ENCODE data around the gene PAK1.

PAK1 gene

DNA sequence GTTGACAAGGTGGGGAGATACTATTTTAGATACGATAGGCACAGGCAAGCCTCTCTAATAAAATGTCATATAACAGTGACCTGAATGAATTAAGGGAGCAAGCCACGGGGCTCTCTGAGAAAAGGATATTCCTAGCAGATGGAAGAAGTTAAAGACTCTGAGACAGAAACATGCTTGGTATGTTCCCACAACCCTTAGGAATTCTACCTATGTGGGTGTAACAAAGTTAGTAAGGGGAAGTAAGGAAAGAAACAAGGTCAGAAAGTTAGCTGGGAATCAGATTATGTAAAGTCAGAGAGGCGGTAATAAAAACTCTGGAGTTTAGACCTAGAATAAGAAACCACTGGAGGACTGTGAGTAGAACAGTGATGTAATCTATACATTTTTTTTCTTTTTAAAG lies 112.7 kb downstream of the PAK1 start:
- DNase-seq = no peak

DNA sequence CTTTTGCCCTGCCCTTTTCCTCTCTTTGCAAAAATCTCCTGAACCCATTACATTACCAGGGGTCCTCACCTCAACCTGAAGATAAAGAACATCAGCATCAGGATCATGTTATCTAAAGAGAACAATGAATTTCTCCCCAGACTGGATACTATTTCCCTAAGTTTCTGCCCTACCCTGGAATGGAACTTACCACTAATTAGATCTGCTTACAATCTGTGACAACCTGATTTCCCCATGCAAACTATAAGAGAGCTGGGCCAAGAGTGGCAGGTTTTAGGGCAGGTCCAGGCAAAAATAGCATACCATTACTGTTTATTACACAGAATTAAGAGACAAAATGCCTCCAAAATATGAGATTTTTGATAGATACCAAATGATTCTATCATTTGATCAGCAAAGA lies 114.4 kb downstream of the PAK1 start:
- no peak for DNase-seq

DNA sequence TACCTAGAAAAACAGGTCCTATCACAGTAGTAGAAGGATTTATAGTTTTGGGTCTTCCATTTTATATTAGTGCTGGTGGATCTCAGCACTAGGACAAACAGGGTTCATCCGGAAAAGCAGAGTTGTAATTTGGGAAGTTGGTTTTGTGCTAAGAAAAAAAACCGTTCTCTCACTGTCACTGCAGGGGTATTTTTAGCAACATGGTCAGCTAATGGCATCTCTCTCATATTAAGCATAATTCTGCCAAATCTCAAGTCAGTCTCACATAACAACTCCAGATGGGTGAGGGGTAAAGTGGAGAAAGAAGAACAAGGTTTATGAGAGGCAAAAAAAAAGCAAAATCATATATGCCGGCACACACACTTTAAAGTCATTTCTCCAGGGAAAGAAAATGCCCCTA lies 120.8 kb downstream of the PAK1 start:
- DNase-seq = no peak

DNA sequence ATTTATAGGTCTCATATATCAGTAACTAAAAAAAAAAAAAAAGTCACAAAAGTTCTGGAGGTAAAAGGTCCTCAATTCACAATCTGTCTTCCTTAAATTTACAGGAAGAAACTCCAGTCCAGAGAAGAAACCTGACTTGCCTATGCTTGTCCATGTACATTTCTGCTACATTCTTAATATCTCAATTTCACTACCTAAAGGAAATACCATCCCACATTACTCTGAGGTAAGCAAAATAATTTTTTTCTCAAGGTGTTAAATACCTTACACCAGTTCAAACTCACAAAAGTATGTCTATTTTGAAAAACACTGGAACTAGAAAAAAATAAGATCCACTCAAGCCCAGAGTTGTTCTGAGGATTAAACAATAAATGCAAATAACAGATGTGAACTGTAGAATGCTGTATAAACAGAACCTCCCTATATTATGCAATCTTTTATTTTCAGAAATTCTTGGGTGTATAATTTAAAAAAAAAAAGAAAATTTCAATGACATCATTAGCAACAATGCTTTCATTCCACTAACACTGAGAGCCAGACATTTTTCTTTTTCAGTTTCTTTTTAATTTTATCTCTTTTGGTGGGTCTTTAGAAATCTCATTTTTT lies 122.5 kb downstream of the PAK1 start:
- DNase-seq = no peak

DNA sequence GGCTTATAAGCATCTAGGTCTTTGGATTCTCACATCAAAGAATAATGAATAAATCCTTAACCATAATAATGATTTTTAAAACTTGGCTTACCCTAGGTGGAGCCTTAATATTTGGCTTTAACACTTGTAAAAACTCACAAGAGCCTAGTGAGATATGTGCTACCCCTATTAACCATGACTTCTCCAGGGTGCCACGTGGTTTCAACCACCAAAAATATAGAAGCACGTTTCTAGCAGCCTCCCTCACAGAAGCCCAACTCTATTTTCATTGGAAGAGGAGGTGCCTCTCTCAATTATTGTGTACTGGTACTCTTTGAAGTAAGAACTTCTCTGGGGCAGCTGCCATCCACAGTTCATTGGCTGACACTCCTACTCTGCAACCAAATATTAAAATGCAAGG lies 125.9 kb downstream of the PAK1 start:
- DNase-seq = no peak

DNA sequence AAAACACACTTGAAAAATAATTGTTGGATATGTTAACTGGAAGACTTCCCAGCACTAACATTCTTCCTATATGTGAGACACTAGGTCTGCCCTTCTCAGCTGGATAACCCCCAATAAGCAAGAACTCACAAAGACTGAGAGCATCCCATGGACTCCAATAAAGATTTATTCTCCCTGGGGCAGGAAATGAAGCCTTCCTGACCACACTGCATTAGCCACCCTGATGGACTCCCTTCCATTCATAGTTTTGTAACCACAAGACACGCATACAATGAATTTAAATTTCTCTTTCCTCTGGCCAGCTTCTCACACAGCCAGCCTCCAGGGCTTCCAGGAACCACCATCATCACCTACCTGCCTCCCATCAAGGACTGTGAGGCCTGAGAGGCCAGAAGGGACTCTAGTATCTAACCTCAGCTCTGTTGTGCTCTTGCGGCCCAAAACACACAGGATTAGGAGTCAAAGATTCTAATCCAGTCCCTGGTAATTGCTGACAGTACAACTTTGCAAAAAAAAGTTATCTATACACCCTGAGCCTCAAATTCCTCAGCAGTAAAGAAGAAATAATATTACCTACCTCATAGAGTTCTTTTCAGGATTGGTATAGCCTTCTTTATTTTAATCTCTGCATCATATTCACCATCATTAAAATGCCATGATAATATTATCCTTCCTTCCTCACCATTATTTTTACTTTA lies 126.8 kb downstream of the PAK1 start:
- DNase-seq = no peak

DNA sequence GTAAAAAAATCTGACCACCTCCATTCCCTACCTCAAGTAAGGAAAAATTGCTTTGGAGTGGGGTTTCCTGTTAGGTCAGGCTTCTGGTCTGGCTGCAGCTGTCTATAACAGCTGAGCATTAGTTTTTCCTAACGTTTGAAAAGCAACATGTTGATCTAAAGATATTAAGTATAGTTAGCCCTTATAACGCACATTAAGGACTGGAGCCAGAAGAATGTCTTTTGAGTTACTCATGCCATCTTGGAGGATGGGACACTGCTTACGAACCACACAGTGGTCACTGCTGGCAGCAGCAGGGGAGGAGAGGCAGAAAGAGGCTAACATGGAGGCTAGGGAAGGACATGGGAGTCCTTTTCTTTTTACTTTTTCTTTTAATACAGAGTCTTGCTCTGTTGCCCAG lies 128.3 kb downstream of the PAK1 start:
- DNase-seq = no peak

DNA sequence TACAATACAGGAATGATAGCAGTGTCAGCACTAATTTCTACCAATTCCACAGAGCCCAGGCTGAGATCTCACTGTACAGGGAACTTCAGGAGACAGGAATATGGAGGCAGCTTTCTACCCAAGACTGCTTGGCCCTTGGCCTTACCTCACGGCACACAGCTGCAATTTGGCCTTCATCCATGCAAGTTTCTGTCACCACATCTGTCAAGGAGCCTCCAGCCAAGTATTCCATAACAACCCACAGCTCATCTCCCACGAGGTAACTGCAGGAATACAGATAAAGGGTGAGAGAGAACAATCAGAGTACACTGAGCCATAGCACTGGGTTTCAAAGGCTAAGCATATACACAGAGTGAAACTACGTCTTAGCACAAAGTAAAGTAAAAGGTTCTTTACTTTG lies 133.4 kb downstream of the PAK1 start:
- no peak for DNase-seq

DNA sequence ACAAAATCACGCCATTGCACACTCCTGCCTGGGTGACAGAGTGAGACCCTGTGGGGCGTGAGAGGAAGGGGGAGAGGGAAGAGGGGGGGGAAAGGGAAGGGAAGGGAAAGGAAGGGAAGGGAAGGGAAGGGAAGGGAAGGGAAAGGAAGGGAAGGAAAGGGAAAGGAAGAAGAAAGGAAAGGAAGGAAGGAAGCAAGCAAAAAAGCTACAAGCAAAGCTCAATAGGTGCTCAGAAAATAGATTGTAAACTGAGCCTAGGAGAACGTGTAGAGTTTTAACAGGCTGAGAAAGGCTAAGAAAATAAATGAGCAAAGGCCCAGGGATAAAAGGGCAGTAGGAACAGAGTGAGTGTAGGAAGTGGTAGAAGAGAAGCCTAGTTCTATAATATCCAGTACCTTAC lies 141.6 kb downstream of the PAK1 start:
- no peak for DNase-seq

DNA sequence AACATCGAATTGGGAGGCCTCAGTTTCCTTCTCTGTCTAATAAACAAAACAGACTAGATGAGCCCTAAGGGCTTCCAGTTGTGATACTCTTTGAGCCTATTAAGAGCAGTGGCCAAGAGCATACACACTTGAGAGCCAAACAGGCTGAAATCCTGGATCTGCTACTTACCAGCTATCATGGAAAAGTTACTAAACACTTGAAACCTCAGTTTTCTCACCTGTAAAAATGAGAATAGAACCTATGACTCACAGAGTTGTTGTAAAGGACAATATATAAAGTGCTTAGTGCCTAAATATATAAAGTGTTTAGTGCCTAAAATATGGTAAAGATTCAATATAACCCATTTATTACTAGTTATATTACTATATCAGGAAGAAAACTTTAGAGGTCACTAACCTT lies 148.7 kb downstream of the PAK1 start:
- DNase-seq = no peak

DNA sequence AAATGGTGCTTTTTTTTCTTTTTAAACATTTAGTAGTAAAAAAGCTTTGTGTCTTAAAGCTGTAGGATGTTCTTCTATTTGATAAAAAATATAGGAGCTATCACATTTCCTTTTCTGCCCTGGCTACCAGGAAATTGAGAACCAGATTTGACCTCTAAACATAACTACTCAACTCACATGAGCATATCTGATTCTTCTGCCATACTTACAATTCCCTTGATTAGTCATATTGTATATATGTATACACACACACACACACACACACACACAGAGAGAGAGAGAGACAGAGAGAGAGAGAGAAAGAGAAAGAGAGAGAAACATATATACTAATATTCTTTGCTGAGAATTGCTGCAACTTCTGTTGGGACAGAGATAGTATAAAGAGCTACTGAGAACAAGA lies 149.4 kb downstream of the PAK1 start:
- no peak for DNase-seq

DNA sequence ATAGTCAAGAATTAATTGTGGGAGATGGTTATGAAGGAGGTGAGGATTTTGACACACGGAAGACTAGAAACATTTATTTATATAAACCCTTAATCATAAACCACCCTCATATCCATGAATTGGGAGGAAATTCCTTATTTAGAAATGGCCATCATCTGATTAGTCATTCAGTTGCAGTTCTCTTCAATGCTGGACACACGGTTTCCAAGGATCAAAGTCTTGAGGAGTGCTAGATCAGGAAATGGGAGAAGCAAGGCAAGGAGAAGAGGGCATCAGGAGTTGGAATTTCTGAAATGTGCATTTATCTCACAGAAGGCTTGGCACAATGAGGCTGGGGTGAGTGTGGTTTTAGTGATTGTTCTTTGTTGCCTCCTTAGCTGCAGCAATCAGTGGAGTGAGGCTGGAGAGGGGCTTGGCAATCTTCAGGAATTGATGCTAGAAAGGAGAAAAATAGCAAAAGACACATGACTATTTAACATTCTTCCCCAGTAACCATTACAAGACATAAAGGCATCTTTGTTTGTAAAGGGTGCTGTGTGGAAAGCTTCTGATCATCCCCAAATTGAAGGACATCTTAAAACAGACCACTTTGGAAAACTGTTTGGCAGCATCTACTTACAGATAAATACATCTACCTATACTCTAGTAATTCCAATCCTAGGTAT lies 150.8 kb downstream of the PAK1 start:
- DNase-seq = no peak

DNA sequence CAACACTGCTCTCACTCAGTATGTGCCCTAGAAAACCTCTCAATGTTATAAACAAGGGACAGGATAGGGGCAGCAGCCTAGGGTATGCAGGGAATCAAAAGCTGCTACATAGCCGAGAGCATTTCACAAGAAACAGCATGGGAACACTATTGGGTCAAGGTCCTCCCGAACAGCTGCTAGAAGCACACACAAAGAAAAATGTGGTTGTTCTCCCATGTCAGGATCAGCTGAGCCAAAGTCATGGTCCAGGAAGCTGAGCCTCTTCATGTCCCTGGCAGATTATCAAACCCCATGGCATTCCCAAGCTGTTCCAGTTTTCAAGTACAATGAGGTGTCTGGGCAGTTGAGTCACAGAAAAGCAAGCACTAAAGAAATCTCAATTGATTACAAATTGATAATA lies 151.4 kb downstream of the PAK1 start:
- no peak for DNase-seq

DNA sequence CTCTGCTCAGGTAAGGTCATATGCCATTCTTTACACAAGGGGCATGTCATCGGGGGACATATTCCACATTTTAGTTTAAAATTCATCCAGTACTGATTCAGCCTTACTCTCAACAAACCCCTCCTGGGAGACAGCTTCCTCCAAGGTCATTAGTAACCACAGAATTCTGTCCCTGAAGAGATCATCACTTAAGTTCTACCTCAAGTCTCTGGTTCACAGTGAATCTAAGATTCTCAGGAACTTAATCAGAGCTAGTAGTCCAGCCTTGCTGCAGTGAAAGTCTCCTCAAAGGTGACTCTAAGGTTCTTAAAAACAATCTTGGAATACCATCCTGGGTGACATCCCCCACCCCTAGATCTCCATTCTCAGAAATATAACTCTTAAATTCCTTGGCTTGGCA lies 153.5 kb downstream of the PAK1 start:
- no peak for DNase-seq

DNA sequence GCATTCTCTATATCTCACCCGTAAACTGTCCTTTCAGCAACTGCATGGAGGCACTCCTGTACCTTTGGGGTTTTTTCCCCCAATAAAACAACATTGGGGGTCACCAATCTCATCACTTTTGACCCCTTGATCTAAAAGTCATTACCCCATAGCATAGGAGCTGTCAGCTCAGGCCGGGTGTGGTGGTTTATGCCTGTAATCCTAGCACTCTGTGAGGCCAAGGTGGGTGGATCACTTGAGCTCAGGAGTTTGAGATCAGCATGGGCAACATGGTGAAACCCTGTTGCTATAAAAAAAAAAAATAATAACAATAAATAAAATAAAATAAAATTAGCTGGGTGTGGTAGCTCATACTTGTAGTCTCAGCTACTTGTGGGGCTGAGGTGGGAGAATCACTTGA lies 155.3 kb downstream of the PAK1 start:
- no peak for DNase-seq

DNA sequence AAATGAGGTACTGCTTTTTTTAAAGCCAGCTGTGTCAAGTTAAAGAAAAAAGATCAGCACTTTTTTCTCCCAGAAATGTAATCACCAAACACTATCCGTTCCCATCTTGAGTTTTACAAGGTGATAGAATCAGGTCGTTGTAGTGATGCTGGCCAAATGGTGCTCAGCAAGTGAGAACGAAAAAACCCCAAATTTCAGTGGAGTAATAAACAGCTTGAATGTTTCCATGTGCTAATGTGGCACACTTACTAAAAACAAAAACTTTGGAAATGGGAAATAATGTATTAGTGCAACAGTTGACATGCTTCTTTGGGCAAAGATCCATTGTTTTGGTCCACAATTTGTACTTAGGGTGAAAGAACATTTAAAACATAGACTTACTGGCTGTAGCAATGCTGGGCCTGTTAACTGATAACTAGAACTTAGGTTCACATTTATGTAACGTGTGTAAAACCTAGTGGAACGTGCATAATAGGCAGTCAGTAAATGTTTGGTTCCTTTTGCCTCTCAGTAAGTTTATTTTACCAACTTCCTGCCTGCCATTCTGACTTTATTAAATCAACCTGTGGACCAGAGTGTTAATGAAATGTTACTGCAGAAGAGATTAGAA lies 157.1 kb downstream of the PAK1 start:
- DNase-seq = no peak

DNA sequence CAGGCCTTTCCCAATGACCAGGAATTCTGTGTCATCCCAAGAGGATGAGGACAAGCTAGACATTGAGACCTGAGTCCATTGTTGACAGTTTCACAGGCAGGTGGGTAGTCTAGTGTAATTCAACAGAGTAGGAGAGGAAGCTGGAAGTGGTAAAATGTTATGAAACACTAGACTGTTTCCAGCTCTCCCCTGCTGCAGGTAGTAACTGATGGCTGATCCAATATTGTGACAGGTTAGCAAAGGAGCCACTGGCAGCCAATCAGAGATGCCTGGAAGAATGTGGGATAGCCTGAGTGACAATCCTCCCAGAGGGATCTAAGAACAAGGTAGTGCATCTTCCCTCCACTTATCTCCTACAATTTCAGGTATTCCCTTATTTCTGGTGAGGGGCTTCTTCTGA lies 161.8 kb downstream of the PAK1 start:
- DNase-seq = no peak

DNA sequence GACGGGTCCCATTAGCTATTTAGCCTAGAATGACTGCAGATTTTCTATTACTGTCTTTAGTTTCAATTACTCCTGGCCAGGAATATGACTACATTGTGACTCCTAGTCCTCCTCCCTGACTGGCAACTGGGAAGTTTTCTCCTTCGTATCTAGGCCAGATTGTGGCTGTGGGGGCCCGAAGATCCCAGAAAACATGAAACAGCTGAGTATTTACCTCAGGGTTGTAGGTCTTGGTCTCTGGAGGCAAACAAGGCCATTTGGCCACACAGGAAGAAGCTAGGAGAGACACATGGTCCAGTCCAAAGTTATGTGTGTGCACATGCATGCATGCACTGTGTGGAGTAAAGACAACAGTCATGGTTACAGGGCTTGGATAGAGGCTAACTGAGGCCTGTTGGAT lies 162.2 kb downstream of the PAK1 start:
- no peak for DNase-seq

DNA sequence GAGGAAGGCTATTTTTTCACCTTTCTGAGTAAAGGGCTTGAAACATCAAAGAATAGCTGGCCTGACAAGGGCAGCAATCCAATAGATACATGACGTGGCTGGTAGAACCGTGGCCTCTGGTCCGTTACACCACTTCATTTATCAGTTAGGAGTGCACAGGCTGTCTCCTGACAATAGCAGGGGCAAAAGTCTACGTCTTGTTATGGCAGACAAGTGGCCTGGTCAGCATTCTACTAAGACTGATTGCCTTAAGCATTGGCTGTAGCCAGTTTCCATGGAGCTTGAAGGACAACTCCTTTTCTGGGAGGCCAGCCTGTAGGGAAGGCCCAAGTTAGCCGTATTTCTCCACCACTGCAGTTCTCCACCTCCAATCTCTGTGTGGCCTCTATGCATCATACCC lies 163.2 kb downstream of the PAK1 start:
- no peak for DNase-seq

DNA sequence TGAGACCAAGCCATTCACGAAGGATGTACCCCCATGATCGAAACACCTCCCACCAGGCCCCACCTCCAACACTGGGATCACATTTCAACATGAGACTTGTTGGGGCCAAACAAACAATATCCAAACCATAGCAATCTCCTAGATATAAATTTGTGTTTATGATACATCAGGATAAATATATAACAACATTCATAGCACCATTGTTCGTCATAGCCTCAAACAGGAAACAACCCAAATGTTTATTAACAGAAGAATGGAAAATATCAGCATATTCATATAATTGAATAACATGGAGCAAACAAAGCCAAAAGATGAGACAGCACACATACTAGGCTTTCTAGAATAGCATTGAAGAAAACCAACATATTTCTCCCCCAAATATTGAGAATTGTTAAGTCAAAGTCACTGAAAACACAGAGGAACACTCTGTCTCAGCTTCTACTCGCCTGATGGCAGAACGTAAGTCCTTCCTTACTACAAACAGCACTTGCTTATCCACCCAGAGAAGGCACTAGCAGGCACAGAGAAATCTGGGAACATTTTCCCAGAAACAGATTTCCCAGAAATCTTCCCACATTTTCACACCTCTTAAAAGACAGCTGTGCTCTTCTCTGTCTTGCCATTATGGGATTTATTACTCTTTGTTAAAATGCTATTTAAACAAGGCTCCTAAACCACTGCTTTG lies 164.4 kb downstream of the PAK1 start:
- DNase-seq = no peak

DNA sequence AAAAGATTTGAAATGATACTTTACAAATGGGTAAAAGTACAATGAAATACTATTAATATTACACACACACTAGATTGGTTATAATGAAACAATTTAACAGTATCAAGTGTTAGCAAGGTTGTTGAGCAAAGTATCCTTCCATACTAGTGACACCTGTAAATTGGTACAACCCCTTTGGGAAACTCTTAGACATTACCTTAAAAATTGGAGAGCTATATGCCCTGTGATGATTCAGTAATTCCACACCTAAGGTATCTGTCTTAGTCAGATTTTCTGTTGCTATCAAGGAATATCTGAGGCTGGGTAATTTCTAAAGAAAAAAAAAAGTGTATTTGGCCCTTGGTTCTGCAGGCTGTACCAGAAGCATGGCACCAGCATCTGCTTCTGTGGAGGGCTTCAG lies 165.1 kb downstream of the PAK1 start:
- no peak for DNase-seq

DNA sequence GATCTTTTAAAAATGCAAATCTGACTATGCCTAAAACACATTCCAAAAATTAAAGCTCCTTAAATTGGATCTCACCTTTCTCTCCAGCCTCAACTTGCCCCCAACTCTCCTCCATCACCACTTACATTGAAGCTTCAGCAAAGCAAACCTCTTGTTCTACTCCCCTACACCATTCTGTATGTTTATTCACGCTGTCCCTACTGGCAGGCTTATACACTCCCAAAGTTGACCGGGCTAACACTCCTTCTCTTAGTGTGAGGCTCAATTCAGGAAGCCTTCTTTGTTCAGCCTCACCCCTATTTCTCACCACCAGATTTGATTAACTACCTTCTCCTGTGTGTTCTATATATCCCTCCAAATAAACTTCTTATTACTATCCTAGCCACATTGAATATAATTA lies 170.6 kb downstream of the PAK1 start:
- no peak for DNase-seq

DNA sequence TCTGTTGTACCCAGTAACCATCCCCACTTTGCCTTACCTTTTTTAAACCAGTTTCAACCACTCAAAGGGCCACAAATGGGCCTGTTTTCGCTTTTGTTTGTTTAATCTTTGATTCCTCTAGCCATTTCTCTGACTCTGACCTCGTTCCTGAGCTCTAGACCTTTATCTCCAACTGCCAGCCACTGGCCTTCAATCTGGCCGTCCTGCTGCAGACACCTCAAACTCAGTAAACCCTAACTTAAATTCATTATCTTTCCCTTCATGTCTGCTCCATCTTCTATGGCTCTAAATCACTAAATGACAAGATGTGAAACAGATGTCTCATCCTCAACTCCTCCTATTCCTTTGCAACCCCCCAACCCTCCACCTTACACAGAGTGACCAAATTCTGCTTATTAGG lies 171.1 kb downstream of the PAK1 start:
- no peak for DNase-seq

DNA sequence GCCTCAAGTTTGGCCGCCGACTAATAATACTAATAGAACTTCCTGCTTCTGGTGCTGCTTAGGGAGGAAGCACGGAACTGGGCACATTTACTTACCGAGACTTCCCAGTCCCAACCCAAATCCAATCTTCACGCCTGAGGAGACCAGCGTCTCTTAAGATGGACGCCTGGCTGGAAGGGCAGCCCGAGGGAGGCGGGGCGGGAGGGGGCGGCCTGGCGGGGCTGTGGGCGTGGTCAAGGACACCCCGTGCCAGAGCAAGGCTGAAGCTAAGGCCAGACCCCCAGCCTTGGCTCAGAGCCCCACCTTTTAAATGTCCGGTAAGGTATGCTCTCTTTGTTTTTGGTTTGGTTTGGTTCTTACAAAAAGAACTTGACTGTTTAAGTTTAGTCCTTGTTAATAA lies 172.4 kb downstream of the PAK1 start, which contains the start of gene GDPD4:
TSS of gene GDPD4 (minus strand) at position 177 of the 400 bp plus-strand sequence. CDS start 16,549 bp downstream, outside the sequence.
- no peak for DNase-seq
